Fibroblast of the conjunctiva (primary cell): ENCODE measurements around the gene ZFP69.
"Not testable (repeated sequence)": the region's sequence is repeated elsewhere in the genome, so short reads cannot be mapped to it uniquely, and the experiment has no call there.

ENCODE experiments used
- DNase-seq: peaks from one replicate; pipeline ENCODE4 v3.0.0-alpha.2; 2010; ENCODE audit warnings: low read depth

Gene ZFP69

DNA sequence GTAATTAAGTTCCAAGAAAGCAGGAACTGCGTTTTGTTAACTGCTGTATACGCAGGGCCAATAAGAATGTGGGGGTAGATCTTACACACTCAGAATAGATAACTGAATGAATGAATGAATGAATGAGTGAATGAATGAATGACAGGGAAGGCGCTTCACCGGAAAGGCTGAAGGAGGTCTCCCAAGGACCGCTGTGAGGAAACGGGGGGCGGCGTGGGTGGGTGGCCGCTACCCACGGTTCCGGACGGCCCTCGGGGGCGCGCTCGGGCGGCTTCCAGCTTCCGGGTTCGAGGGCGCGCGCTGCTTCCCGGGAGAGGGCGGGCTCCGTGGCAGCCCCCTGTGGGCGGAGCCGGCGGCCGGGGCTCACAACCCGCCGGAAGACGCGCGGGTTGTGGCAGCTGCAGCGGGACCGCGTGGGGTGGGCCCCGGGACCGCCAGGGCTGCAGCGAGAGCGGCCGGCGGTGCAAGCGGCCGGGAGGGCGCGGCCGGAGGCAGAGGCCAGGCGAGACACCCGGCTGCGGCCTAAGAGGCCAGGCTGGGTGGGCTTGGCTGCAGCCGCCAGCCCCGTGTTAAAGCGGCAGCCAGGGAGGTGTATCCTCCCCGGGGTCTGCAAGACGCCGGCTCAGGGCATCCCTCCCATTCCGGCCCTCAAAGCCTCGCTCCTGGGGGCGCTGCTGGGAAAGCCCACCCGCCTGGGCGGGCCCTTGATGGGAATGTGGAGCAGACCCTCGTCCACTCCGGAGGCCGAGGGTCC is at the start of gene ZFP69:
Gene ZFP69 (plus strand): TSS at position 367 of the 754 bp plus-strand sequence. CDS start 2,072 bp downstream, outside the sequence.
- peak; percentile 27 for DNase-seq

DNA sequence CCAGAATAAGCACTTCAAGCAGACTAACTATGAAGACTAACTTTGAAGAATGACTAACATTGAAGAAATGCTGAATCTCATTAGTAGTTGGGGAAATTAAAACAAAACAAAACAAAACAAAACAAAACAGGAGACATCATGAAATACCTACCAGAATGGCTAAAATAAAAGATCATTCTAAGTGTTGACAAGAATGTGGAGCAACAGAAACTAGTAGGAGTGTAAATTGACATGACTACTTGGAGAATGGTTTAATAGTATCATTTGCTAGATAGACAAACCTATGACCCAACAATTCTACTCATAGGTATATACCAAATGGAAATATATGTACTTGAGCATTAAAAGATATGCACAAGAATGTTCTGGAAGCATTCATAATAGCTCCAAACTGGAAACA is 45.7 kb upstream of the ZFP69 start:
- DNase-seq = no peak

DNA sequence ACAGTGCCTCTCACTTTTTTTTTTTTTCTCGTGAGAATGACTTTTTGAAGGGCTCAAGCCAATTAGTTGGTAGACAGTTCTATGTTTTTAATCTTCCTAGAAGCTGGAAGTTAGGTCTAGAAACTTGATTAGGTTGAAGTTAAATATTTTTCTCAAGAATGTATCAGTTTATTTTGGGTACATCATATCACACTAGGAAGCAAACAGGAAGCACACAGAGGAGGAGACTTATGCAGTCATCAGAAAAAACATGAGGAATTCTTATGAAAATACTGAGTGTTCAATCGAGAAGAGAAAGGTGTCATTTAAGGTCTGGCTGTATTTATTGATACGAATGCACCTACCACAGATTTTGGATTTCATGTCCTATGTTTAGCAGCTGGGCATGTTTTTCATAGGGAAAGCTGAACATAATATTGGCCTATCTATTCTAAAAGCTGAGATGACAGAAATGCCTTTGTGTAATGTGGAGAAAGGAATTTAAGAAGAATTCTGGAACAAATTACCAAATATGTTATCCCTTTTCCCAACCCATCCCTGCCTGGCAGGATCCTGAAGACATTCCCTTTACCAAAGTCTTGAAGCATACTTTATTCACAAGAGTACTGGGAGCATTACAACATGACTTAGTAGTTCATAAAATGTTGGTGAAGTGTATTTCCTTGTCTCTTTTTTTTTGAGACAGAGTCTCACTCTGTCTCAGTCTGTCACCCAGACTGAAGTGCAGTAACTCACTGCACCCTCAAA is 44.3 kb upstream of the ZFP69 start:
- DNase-seq = no peak

GRCh38 chr1:40435471-40435870 is 41.6 kb upstream of the ZFP69 start:
- no peak for DNase-seq

DNA sequence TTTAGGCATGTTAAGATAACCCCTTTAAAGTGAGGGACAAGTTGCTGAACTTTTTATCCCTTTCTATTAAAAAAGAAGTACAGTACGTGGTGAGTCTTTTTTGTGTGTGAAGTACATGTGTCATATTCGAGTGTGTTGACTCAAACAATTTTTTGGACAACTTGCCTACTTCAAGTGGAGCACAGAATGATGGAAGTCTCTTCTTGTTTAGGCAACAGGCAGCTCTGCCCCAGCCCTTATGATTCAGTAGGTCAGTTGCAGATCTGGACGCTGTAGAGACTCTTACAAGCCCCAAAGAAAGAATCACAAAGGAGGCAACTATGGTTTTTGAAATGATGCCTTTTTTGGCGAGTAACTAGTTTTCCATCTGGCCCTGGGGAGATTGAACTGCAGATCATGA is 41.2 kb upstream of the ZFP69 start:
- no peak for DNase-seq

DNA sequence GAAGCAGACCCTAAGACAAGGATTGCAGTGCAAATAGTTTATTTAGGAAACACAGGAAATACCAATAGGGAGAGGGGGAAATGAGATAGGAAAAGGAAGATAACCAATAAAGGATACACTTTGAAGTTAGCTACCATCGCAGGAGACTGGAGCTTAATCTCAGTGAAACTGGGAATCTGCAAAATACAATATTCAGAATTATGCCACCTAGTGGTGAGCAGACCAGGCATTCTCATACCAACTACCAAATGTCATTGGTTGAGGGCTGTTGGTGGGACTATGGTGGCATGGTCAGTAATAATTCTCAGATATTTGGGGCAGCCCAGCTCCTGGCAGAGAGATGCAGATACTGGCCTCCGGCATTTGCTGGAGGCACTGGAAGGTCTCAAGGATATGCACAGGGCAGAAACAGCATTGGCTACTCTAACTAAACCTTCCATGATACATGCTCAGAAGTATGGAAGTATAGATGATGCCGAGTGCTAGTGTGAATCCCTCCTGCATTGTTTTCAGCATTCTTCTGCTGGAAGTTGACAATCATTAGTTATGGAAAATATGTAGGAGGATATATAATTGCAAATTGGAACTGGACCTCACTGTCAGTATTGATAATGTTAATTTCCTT is 38.6 kb upstream of the ZFP69 start:
- DNase-seq = no peak

- no peak for DNase-seq
These were observed 37.8 kb upstream of the ZFP69 start for GRCh38 chr1:40439247-40439646.

GRCh38 chr1:40449684-40450494 is 27.2 kb upstream of the ZFP69 start, which contains the start of gene ZFP69B:
Gene ZFP69B (plus strand): TSS chr1:40450476. CDS start chr1:40450962, 486 bp downstream.
- peak; percentile 80 for DNase-seq

- no peak for DNase-seq
These were observed 26.4 kb upstream of the ZFP69 start for GRCh38 chr1:40450495-40451237.

GRCh38 chr1:40451238-40451585 is 25.9 kb upstream of the ZFP69 start:
- no peak for DNase-seq

DNA sequence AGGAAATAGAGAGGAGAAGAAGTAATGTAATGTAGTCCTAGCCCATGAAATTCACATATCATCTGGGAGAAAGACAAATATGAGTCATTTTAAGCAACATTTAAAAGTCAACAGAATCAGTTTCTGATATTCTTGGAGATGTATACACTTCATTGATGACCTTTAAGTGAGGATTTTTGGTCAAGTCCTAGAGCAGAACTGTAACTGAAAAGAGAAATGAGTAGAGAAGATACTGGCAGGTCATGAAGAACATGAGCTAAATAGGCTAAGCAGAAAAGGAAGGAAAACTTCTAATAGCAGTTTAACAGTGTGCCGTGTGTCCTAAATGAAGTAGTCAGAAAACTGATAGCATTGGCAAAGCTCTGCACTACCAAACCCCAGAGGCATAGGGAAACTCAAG is 22.2 kb upstream of the ZFP69 start:
- no peak for DNase-seq

DNA sequence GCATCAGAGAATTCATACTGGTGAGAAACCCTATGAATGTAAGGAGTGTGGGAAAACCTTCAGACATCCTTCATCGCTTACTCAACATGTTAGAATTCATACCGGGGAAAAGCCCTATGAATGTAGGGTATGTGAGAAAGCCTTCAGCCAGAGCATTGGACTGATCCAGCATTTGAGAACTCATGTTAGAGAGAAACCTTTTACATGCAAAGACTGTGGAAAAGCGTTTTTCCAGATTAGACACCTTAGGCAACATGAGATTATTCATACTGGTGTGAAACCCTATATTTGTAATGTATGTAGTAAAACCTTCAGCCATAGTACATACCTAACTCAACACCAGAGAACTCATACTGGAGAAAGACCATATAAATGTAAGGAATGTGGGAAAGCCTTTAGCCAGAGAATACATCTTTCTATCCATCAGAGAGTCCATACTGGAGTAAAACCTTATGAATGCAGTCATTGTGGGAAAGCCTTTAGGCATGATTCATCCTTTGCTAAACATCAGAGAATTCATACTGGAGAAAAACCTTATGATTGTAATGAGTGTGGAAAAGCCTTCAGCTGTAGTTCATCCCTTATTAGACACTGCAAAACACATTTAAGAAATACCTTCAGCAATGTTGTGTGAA is 14.0 kb upstream of the ZFP69 start:
- DNase-seq = no peak

GRCh38 chr1:40469327-40469726 is 7.8 kb upstream of the ZFP69 start:
- no peak for DNase-seq

DNA sequence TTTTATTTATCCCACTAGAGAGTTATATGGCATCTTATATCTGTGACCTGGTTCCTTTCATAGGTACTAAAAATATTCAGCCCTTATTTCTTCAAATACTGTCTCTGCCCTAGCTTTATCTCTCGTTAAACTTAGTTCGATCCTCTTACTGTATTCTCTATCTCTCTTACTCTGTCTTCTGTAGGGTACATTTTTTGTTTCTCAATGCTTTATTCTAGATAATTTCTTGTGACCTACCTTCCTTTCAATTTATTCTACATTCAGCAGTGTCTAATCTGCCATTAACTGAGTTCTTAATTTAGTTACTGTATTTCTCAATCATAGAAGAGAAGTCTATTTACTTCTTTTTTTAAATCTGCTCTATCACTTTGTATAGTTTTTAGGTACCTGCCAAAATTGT is 1.8 kb upstream of the ZFP69 start:
- DNase-seq = no peak

GRCh38 chr1:40477678-40478053 is 576 bp downstream of the ZFP69 start:
- no peak for DNase-seq

- DNase-seq = no peak
These were observed 1.2 kb downstream of the ZFP69 start for GRCh38 chr1:40478276-40478675.

- no peak for DNase-seq
These were observed 2.1 kb downstream of the ZFP69 start for GRCh38 chr1:40479156-40479555.

- DNase-seq = no peak
These were observed 18.3 kb downstream of the ZFP69 start for GRCh38 chr1:40495315-40495903.

DNA sequence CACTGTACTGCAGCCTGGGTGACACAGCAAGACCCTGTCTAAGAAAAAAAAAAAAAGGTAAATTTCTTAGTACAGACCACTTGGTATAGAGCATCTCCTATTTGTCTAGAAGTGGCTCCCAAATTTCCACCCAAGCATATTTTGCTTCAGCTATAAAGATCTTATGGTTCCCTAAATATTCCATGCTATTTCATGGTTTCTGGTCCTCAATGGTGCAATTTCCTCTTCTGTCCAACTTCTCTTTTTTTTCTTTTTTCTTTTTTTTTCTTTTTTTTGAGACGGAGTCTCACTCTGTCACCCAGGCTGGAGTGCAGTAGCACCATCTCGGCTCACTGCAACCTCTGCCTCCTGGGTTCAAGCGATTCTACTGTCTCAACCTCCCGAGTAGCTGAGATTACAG is 25.6 kb downstream of the ZFP69 start:
- not testable (repeated sequence) for DNase-seq

GRCh38 chr1:40507973-40508372 is 30.9 kb downstream of the ZFP69 start:
- no peak for DNase-seq
